Measurements from ENCODE around the gene UBE2S.
A peak's percentile ranks its signal among the peaks of the same experiment; 100 is the strongest.
"Not testable (repeated sequence)": the region's sequence is repeated elsewhere in the genome, so short reads cannot be mapped to it uniquely, and the experiment has no call there.

The UBE2S gene

DNA sequence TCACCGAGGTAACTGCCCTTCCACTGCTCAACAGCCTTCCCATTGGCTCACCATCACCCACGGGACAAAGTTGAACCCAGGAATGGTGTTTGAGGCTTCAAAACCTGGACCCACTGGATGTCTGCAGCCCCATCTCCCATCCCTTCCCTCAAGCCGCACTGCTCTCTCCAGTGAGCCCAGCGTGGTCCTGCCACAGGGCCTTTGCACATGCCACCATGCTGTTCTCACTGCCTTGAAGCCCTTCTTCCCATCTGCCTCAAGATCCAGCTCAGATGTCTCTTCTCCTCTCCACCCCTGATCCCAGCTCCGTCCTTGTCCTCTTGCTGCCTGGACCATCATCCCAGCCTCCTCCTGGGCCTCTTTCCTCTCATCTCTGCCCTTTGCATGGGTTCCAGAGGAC is 31.5 kb upstream of the UBE2S start:
- DNase-seq, result no peak

DNA sequence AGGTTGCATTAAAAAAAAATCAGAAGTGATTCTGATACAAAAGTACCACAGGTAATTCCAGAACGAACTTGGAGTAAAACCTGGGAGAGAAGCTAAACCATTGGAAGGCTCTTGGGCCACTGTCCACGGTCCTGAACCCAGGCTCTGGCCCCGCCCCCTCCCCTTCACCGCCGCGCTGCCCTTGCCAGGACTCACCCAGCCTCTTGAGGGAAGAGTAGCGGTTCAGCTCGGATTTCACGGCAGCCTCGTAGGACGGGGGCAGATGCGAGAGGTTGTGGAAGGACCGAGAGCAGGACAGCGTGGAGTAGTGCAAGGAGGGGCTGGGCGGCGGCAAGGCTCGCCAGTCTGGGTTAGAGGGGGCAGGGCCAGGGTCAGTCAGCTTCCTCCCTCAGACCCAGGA is 29.8 kb upstream of the UBE2S start:
- no peak for DNase-seq

DNA sequence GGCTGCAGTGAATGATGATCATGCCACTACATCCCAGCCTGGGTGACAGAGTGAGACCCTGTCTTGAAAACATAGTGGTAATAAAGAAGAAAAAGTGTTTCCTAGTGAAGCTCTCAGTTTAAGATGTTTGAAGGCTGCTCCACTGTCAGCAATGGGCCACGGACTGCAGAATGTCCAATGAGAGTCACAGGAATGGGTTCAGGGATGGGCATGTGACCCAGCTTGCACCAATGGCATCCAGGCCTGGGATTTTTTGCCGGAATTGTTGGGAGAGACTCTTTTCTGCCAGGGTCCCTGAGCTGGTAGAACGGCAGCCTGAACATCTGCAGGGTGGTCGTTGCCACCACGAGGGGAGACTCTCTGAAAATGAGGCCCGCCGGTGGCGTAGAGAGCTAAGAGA is 29.3 kb upstream of the UBE2S start:
- no peak for DNase-seq

DNA sequence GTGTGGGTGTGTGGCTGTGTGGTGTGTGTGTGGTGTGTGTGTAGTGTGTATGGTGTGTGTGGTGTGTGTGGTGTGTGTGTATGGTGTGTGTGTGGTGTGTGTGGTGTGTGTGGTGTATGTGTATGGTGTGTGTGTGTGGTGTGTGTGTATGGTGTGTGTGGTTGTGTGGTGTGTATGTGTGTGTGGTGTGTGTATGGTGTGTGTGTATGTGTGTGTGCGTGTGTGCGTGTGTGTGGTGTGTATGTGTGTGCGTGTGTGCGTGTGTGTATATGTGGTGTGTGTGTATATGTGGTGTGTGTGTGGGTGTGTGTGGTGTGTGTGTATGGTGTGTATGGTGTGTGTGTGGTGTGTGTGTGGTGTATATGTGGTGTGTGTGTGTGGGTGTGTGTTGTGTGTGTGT is 27.4 kb upstream of the UBE2S start:
- no peak for DNase-seq

DNA sequence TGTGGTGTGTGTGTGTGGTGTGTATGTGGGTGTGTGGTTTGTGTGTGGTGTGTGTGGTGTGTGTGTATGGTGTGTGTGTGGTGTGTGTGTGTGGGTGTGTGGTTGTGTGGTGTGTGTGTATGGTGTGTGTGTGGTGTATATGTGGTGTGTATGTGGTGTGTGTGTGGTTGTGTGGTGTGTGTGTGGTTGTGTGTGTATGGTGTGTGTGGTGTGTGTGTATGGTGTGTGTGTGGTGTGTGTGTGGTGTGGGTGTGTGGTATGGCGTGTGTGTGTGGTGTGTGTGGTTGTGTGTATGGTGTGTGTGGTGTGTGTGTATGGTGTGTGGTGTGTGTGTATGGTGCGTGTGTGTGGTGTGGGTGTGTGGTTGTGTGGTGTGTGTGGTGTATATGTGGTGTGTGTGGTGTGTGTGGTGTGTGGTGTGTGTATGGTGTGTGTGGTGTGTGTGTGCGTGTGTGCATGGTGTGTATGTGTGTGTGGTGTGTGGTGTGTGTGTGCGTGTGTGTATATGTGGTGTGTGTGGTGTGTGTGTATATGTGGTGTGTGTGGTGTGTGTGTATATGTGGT is 26.9 kb upstream of the UBE2S start:
- no peak for DNase-seq

DNA sequence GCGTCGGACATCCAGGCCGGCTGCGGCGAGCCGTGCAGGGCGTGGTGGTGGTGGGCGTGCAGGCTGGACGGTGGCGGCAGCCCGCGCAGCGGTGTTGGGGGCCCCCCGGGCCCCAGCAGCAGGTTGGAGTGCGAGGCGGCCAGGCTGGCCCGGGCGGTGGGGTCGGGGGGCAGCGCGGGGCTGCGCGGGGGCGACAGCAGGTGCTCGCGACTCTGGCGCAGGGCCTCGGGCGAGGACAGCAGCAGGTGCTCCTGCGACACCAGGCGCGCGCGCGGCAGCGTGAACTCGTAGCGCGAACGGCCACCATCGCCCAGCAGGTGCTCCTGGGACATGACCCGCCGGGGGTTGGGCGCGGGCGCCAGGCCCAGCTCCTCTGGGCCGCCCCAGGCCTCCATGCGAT is 25.7 kb upstream of the UBE2S start:
- no peak for DNase-seq

DNA sequence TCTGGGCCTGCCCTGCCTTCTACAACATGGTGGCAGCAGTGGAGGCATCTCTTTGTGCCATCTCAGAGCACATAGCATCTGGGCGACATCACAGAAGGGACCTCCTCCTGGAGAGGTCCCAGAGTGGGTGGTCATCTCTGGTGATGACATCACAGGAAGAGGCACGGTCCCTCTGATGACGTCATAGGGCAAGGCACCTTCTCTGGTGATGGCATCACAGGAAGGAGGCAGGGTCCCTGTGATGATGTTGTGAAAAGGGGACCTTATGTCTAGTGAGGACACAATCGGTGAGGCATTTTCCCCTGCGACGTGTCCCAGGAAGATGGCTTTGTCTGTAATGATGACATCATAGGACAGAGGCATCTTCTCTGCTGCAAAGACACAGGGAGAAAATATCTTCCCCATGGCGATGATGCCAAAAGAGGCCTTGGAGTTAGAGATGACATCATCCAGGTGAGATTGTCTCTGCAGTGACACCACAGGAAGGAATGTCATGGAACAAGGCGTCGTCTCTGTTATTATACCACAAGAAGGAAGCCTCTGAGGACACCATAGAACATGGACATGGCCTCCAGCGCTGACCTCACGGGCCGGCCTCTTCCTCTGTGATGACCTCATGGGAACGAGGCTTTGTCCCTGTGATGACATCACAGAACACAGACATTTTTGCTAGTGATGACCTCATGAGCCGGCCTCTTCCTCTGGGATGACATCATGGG is 24.8 kb upstream of the UBE2S start:
- no peak for DNase-seq

DNA sequence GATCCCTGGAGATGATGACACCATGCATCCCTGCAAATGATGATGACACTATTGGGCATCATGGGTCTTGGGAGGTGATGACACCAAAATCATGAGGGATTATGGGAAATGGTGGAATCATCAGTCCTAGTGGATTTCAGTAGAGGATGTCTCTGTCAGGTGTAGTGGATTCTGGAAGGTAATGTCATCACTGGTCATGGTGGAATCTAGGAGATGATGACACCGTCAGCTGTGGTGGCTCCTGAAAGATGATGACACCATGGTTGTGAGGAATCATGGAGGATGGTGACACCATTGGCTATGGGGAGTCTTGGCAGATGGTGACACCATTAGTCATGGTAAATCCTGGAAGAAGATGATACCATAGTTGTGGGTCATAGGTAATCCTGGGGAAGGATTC is 23.6 kb upstream of the UBE2S start:
- DNase-seq, result no peak

DNA sequence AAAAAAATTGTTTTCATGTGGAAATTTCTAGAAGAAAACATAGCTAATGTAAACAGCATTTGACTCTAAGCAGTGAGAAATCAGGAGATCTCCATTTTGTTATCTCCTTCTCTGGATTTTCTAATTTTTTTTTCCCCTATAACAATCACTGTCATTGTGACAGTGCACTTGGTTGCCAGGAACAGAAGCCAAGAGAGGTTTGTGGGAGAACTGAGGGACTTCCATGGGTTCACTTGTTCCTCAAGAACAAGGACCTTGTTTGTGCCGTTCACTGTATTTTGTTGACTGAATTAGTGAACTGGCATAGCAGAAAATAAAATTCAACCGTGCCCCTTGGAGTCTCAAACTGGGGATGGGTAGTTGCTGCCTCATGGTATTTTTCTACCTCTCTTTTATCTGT is 18.5 kb upstream of the UBE2S start:
- no peak for DNase-seq

DNA sequence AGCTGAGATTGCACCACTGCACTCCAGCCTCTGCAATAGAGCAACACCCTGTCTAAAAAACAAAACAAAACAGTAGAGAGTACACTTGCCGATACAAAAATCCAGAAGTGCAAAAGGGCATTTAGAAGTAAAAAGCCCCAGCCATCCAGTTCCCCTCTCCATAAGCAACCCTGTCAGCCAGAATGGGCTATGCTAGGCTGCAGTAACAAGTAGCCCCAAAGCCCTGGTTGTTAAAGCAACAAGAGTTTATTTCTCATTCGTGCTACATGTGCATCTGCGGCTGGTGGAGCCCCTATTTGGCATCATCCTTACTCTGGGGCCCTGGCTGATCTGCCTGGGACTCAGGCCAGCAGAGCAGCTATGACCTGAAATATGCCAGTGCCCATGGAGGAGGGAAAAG is 16.9 kb upstream of the UBE2S start:
- DNase-seq, result no peak

DNA sequence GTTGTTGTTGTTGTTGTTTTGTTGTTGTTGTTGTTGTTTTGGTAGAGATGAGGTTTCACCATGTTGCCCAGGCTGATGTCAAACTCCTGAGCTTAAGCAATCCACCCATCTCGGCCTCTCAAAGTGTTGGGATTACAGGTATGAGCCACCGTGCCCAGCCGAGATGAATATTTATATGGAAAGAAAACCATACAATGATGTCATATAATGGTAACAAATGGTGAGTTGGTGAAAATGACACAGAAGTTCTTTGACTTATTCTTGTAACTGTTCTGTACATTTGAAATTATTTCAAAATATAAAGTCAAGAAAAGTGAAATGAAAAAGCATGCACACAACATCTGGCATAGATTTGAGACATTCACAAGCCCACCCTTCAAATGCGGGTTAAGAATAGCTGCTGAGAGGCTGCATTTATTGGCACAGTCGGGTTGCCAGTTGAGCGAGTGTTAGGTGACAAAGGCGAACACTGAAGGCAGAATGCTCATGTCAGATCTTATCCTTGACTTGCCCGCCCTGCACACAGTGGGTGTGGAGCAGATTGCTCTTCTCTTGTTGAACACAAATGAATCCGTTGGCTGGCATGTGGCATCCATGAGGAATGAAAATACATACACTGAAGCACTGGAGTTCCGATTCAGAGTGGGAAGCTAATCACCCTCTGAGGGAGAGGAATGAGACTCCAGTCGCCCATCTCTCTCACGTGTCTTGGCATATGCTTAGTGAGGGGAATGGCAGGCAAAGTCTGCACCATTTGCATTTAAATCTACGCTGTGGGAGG is 15.8 kb upstream of the UBE2S start:
- DNase-seq, result no peak

DNA sequence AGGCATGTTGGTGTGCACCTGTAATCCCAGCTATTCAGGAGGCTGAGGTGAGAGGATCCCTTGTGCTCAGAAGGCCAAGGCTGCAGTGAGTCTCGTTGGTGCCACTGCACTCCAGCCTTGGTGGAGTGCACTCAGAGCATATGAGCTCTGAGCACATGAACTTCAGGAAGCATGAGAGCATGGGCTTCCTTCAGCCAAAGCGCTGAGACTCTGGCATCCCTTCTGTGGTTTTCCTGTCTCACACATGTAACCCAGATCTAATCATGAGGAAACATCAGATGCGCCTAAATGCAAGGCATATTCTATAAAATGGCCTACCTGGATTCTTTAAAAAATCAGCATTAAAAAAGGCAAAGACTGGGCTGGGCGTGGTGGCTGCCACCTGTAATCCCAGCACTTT is 13.7 kb upstream of the UBE2S start:
- not testable (repeated sequence) for DNase-seq

DNA sequence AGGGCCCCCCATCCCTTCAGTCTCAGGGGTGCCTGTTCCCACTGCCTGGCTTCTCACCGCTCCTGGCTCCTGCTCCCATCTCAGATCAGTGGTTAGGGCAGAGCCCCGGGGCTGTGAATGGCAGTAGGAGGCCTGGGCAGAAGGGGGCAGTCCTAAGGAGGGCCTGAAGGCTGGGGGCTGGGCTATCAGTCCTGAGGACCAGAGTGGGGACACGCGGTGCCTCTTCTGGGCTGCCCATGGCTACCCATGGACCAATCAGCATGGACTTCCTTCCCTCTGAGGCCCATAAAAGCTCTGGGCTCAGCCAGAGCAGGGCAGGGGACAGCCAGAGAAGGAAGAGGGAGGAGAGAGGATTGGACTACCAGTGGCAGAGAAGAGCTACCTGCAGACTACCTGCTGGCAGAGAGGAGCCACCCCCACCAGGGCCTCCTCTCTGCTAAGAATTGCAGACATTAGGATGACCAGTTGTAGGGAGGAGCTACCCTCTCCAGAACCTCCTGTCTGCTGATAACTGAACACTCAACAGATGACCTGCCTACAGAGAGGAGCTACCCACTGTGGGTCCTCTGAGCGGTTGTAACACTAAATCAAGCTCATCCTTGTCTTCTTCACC is 12.1 kb upstream of the UBE2S start:
- DNase-seq, result no peak

DNA sequence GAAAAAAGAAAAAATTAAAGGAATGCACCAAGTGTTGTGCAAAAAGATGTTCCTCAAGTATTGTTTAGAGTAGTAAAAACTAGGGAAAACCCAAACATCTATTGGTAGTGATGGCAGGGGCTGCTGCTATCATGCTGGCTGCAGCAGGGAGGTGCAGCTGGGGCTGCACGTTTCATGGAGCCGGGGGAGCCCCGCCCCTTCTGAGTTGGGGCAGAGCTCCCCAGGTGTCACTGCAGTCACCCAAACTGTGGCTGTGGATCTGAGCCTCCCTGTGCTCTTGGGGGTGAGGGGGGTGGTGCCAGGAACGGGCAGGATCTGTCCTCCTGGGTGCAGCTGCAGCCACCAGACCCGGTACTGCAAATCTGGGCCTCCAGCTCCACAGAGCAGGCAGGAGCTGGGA is 11.5 kb upstream of the UBE2S start:
- DNase-seq, result no peak

DNA sequence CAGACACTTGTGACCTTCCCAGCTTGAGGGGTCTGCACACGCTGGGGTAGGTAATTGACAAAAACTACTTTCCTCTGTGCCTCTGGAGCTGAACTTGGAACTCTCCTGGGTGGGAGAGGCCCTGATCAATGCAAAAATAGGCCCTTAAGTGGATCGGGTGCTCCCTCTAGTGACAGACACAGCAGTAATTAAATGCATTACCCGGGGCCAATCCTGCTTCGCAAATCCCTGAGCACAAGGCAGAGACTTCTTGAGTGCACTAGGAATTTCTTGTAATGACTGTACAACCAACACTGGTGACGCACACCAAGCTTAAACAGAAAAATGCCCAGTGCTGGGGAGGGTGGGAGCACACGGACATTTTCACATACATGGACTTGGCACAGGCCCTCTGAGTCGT is 10.6 kb upstream of the UBE2S start:
- peak; percentile 77 for DNase-seq

DNA sequence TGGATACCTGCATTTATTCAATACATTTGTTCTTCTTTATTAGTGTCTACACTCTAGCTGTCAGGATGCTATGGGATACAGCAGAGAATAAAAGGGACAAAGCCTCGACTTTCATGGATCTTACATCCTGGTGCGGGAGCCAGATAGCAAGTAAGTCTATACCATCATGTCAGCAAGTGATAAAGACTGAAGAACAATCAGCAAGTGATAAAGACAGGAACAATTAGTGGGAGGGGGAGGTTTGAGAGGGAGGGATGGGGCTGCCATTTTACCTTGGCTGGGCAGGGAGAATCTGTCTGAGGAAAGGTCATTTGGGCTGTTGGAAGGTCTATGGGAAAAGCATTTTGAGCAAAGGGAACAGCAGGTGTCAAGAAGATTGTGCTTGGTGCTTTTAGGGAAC is 2.6 kb upstream of the UBE2S start:
- no peak for DNase-seq

DNA sequence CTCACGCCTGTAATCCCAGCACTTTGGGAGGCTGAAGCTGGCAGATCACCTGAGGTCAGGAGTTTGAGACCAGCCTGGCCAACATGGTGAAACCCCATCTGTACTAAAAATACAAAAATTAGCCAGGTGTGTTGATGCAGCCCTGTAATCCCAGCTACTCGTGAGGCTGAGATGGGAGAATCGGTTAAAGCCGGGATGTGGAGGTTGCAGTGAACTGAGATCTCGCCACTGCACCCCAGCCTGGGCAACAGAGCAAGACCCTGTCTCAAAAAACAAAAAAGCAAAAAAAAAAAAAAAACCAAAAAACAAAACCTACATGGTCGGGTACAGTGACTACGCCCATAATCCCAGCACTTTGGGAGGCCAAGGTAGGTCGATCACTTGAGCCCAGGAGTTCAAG is 1.6 kb upstream of the UBE2S start:
- not testable (repeated sequence) for DNase-seq

DNA sequence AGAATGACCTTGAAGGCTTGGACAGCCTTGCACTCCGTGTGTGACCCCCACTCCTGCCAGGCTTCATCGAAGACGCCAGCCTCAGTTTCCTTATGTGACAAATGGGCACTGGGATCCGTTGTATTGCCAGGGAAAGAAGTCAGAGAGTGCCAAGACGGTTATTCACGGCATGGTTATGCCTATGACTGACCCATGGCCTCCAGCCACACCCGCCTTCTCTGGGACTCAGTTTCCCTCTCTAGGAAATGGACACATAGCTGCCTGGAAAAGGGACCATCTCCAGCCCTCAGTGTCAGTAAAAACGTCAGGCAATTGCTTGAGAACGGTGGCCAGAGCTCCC is 915 bp upstream of the UBE2S start:
- no peak for DNase-seq

DNA sequence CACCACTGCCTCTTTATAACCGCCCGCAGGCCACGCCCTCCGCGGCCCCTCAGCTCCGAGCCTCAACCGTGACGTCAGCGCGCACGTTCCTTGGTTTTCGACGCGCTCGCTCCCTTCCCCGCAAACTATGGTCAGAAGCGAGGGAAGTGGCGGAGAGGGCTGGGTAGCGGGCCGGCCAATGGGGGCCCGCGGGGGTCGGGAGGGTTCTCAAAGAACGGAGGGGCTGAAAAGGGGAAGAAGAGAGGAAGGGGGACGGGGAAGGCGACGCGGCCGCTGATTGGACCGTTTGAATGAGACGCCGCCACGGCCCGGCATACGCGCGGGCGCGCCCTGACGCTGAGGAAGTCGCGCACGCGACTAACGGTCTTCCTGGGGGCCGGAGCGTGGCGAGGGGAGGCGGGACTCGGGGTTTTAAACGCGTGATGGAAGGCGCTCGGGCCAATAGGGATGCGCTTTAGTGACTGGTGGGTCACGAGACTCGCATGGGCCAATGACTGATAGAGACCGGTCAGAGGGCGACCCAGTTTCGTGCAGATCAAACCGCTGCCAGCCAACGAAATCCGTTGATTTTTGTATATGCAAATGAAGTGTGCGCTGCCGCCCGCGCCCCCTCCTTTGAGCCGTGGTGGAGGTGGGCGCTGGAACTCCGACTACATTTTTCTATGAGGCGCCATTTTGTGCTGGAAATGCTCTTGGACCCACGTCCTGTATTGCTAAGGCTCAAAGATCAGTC is 378 bp upstream of the UBE2S start:
- peak; percentile 99 for DNase-seq

DNA sequence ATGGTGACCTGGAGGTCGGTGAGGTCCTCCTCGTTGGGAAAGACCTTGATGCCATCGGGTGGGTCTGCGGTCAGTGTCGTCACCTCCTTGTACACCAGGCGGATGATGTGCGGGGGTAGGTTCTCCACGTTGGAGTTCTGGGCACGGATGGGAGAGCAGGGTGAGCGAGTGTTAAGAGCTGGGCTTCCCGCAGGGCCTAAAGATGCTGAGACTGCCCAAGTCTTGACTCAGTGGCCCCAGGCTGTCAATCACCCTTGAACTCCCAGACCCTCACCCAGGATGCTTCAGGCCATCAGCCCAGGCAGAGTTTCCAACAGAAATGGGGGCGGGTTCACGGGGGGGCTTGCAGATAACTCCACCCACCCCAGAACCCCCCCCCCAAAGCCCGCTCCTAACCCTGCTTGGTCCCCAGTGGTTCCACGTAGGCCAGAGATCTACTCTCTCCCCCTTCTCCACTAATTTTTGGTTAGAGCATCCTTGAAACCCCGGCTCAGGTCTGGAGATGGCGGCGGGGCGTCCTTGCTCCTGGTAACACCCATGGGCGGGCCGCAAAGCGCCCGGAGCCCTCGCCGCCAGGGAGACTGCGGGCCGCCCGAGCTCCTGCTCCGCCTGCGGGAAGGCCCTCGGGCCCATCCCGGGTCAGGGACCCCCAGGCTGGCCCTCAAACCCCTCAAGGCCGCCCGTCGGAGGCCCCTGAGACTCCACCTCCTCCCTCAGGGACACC is 600 bp downstream of the UBE2S start:
- DNase-seq, result no peak

DNA sequence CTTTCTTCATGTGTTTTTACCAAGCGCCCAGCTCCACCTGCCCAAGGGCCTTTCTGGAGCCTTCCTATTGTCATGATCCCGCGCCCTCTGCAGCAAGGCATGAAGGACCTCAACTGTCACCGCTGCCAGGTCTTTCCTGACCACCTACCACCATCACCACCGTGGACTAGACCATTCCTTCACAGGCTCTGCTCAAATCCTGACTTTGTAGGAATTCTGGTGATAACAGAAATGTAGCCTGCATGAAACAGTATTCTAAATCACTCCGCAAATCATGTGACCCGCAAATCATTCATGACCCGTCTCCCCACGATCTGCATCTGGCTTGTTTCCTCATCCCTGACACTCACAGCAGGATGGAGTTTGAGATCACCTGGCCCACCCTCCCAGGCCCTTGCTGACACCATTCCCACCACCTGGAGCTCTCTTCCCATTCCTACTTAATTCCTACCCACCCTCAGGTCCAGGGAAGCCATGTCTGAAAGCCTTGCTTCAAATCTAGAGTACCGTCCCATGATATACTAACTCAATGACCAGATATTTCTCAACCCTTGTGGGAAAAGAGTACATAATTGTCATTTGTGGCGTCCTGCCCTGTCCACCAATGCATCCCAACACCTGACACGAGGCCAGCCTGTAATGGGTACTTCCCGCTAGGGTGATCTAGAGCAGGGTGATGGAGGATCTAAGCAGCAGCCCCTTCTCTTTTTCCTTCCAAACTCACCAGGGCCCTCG is 1.3 kb downstream of the UBE2S start:
- no peak for DNase-seq

DNA sequence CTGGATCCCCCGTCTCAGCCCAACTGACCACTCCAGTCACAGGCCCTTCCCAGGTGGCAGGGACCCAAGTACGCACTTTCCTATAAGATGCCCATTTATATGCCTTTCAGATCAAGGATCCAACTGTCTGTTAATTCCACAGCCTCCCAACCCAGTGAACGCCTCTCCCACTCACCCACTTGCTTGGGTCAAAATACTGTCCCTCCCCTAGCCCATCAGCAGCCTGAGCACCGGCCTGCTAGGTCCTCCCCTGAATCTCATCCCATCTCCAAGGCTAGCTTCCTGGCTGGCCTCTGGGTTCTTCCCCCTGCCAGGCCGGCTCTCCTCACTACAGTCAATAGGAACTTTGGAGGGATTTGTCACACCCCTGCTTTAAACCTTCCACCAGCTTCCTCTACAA is 1.9 kb downstream of the UBE2S start:
- DNase-seq, result no peak
